NB4 (cell line): ENCODE results near the gene ADRA2C.

ENCODE experiments used
- CTCF ChIP-seq: IDR thresholded peaks from one replicate; pipeline ENCODE4 v1.5.1; 2012; ENCODE audit warnings: low read depth, low read length
- POLR2A ChIP-seq: IDR thresholded peaks from 2 replicates; pipeline ENCODE4 v1.6.1; 2011; ENCODE audit warnings: mild to moderate bottlenecking; ENCODE audit not compliant: insufficient read length; ENCODE audit errors: extremely low read depth

DNA sequence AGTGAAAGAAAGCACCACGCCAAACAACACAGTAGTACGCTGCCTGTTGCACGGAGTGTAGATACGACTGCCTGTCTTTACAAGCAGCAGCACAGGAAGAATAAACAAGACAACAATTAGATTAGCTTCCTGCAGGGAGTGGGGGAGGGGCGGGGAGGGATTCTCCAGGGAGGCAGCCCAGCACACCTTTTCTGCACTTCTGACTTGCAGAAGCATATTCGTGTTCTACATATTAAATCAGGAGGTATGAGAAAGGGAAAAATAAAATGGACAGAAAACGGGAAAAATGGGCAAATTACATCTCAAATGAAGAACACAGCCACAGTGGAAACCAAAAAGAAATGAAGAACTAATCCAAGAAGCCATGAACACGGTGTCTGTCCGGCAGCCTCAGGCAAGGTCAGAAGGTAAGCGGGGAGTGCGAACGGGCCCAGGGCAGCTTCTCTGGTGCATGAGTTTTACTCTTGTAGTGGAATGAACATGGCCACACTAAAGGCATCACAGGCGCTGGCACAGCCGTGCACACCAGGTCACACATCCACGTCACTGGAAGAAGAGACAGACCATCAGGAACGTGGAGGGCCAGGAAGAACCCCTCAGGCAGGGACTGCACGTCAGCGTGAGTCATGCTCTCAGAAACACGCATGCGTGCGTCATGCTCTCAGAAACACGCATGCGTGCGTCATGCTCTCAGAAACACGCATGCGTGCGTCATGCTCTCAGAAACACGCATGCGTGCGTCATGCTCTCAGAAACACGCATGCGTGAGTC is 20.1 kb upstream of the ADRA2C start:
- TF ChIP-seq CTCF (no peak), POLR2A (no peak)
